HEK293 (cell line): ENCODE measurements around the gene PLEKHA5.

Experiments
- CTCF ChIP-seq: fragments of 450-650 bp; formaldehyde crosslinking; IDR thresholded peaks from 2 replicates; pipeline ENCODE4 v1.5.1; 2016; ENCODE audit warnings: missing biosample characterization, missing genetic modification characterization
- REPIN1 ChIP-seq: fragments of 450-650 bp; formaldehyde crosslinking; IDR thresholded peaks from 2 replicates; pipeline ENCODE4 v1.5.1; 2017; ENCODE audit warnings: missing biosample characterization, missing genetic modification characterization, low read depth
- ZBTB21 ChIP-seq: fragments of 450-650 bp; formaldehyde crosslinking; IDR thresholded peaks from 2 replicates; pipeline ENCODE4 v1.5.1; 2017; ENCODE audit warnings: missing biosample characterization, missing genetic modification characterization

- no peak for TF ChIP-seq REPIN1 (tag by site-specific recombination)
- TF ChIP-seq ZBTB21 (tag by site-specific recombination) = no peak
- no peak for TF ChIP-seq CTCF (tag by site-specific recombination)
These were observed 268.0 kb downstream of the PLEKHA5 start for GRCh38 chr12:19397534-19397933.
